ENCODE results near the gene CEMIP2.

Gene CEMIP2

DNA sequence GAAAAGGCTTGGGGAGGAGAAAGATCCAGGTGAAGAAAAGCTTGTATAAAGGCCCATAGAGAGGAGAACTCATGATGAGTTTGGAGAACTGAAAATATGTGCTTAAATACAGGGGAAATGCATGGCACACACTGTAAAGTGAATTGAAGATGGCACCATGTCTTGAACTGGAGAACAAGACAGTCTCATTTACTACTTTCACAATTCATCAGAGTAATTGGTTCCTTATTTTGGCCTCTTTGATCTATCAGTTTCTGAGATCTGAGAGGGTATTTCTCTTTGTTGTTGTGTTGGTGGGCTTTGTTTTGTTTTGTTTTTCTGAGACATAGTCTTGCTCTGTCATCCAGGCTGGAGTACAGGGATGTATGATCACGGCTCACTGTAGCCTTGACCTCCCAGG lies 98.2 kb downstream of the CEMIP2 start:
- Histone ChIP-seq H3K27me3 (replicated peaks in 2 of 5; ENCODE audit: control insufficient read depth in 4 of 5, insufficient read depth in 5 of 5, low read length in 4 of 5) (no peaks in the 10 kb centered on the region), H3K27ac (ENCODE audit: insufficient read depth in 1 of 2, low read depth in 1 of 2, low read length in 2 of 2, poor library complexity in 1 of 2, severe bottlenecking in 2 of 2) (no peak overlapping the region), H3K9me3 (ENCODE audit: control extremely low read depth in 1 of 5, control insufficient read depth in 4 of 5, insufficient read depth in 2 of 5, low read depth in 1 of 5, low read length in 4 of 5) (no peaks in the 10 kb centered on the region), H3K4me3 (ENCODE audit: control insufficient read depth in 1 of 7, extremely low read depth in 1 of 7, insufficient read depth in 4 of 7, low read depth in 2 of 7, low read length in 6 of 7) (no peak overlapping the region), H3K4me1 (ENCODE audit: control extremely low read depth in 1 of 4, control insufficient read depth in 4 of 4, insufficient read depth in 4 of 4, low read length in 3 of 4) (peaks cover 0 to 6% (median 3%) of the 10 kb centered on the region in 4 experiments), H3K36me3 (ENCODE audit: control insufficient read depth in 4 of 4, insufficient read depth in 4 of 4, low read length in 3 of 4) (no peaks in the 10 kb centered on the region)
- DNase-seq = no peak
- ChIA-PET CTCF (interaction anchor here (1.3 kb wide), 2 partner anchors 15 kb away, joined by 4 read pairs; no protein-coding TSS in a partner anchor), POLR2A (no interaction called here)
- 100% methylated on average over 1 of the region's 1 CpG for WGBS (ENCODE audit: insufficient coverage)

DNA sequence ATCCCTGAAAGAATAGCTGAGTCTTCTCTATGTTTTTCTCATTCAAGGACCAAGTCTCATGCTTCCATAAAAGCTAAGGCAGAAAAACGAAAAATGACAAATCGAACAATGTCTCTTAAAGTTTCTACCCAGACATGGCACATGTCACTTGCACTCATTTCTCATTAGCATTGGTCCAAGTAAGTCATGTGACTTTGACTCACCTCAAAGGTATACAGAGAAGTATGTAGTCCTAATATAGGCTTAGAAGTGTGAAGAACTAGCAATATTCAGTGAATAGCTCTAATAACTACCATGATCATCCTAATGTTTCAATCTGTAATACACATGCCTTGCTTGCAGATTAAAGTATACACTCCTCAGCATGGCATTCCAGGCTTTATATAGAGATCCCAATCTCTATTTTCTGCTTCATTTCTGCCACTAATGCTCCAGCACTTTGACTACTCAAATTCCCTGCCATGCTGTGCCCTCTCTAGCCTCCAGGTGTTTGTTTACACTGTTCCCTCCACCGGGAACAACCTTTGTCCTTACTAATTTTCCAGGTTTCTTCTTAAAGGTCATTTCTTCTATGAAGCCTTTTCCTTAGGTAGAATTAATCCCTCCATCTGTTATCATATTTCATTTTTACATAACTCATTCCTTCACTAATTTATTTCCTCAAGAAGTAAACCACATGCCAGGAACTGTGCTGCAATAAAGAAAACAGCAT lies 98.9 kb downstream of the CEMIP2 start:
- Histone ChIP-seq H3K36me3 (ENCODE audit: control insufficient read depth in 4 of 4, insufficient read depth in 4 of 4, low read length in 3 of 4) (no peaks in the 10 kb centered on the region), H3K4me1 (ENCODE audit: control extremely low read depth in 1 of 4, control insufficient read depth in 4 of 4, insufficient read depth in 4 of 4, low read length in 3 of 4) (peaks cover 0 to 6% (median 3%) of the 10 kb centered on the region in 4 experiments), H3K27me3 (replicated peaks in 2 of 5; ENCODE audit: control insufficient read depth in 4 of 5, insufficient read depth in 5 of 5, low read length in 4 of 5) (no peaks in the 10 kb centered on the region), H3K9me3 (ENCODE audit: control extremely low read depth in 1 of 5, control insufficient read depth in 4 of 5, insufficient read depth in 2 of 5, low read depth in 1 of 5, low read length in 4 of 5) (no peaks in the 10 kb centered on the region), H3K27ac (ENCODE audit: insufficient read depth in 1 of 2, low read depth in 1 of 2, low read length in 2 of 2, poor library complexity in 1 of 2, severe bottlenecking in 2 of 2) (no peak overlapping the region), H3K4me3 (ENCODE audit: control insufficient read depth in 1 of 7, extremely low read depth in 1 of 7, insufficient read depth in 4 of 7, low read depth in 2 of 7, low read length in 6 of 7) (no peak overlapping the region)
- ChIA-PET CTCF (interaction anchor here (1.3 kb wide), 1 partner anchor 15 kb away, joined by 4 read pairs; no protein-coding TSS in a partner anchor), POLR2A (no interaction called here)
- DNase-seq = no peak
- WGBS (ENCODE audit: insufficient coverage) = 94% methylated on average over 3 of the region's 3 CpGs

DNA sequence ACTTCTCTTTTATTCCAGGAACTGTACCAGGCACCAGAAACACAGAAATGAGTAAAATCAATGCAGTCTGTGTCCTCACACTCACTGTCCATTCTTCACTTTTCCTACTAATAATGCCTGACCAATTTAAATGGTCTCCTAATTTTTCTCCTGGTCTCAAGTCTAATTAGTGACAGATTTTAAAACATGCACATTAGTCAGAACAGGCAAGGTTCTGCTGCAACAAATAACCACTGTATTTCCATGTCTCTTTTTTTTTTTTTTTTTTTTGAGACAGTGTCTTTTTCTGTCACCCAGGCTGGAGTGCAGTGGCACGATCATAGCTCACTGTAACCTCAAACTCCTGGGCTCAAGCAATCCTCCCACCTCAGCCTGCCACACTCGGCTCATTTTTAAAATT lies 99.6 kb downstream of the CEMIP2 start:
- 100% methylated on average over 2 of the region's 2 CpGs for WGBS (ENCODE audit: insufficient coverage)
- peaks cover 0 to 6% (median 3%) of the 10 kb centered on the region in 4 experiments for H3K4me1 ChIP-seq (ENCODE audit: control extremely low read depth in 1 of 4, control insufficient read depth in 4 of 4, insufficient read depth in 4 of 4, low read length in 3 of 4)
- no peak overlapping the region for H3K27ac ChIP-seq (ENCODE audit: insufficient read depth in 1 of 2, low read depth in 1 of 2, low read length in 2 of 2, poor library complexity in 1 of 2, severe bottlenecking in 2 of 2)
- POLR2A ChIA-PET = no interaction called here
- H3K4me3 ChIP-seq (ENCODE audit: control insufficient read depth in 1 of 7, extremely low read depth in 1 of 7, insufficient read depth in 4 of 7, low read depth in 2 of 7, low read length in 6 of 7) = no peak overlapping the region
- H3K9me3 ChIP-seq (ENCODE audit: control extremely low read depth in 1 of 5, control insufficient read depth in 4 of 5, insufficient read depth in 2 of 5, low read depth in 1 of 5, low read length in 4 of 5) = no peaks in the 10 kb centered on the region
- no peak for DNase-seq
- no peaks in the 10 kb centered on the region for H3K27me3 ChIP-seq (replicated peaks in 2 of 5; ENCODE audit: control insufficient read depth in 4 of 5, insufficient read depth in 5 of 5, low read length in 4 of 5)
- CTCF ChIA-PET = no interaction called here
- no peaks in the 10 kb centered on the region for H3K36me3 ChIP-seq (ENCODE audit: control insufficient read depth in 4 of 4, insufficient read depth in 4 of 4, low read length in 3 of 4)

DNA sequence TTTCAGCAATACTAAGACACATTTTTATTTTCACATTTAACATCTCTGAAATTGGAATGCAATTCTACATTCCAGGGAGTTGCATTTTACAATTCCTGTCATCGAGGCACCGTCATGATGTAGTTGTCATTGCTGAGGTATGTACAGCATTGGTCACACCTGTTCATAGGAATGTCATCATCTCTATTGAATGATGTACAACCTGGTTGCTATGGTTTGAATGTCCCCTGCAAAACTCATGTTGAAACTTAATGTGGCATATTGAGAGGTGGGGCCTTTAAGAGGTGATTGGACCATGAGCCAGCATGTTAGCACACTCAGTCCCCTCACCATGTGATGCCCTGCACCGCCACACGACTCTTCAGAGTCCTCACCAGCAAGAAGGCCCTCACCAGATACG lies 103.1 kb downstream of the CEMIP2 start:
- no peaks in the 10 kb centered on the region for H3K36me3 ChIP-seq (ENCODE audit: control insufficient read depth in 4 of 4, insufficient read depth in 4 of 4, low read length in 3 of 4)
- H3K27ac ChIP-seq (ENCODE audit: insufficient read depth in 1 of 2, low read depth in 1 of 2, low read length in 2 of 2, poor library complexity in 1 of 2, severe bottlenecking in 2 of 2) = no peak overlapping the region
- 91% methylated on average over 5 of the region's 5 CpGs for WGBS (ENCODE audit: insufficient coverage)
- no peaks in the 10 kb centered on the region for H3K4me1 ChIP-seq (ENCODE audit: control extremely low read depth in 1 of 4, control insufficient read depth in 4 of 4, insufficient read depth in 4 of 4, low read length in 3 of 4)
- H3K4me3 ChIP-seq (ENCODE audit: control insufficient read depth in 1 of 7, extremely low read depth in 1 of 7, insufficient read depth in 4 of 7, low read depth in 2 of 7, low read length in 6 of 7) = no peak overlapping the region
- DNase-seq = no peak
- POLR2A ChIA-PET = no interaction called here
- CTCF ChIA-PET = no interaction called here
- H3K27me3 ChIP-seq (replicated peaks in 2 of 5; ENCODE audit: control insufficient read depth in 4 of 5, insufficient read depth in 5 of 5, low read length in 4 of 5) = no peaks in the 10 kb centered on the region
- no peaks in the 10 kb centered on the region for H3K9me3 ChIP-seq (ENCODE audit: control extremely low read depth in 1 of 5, control insufficient read depth in 4 of 5, insufficient read depth in 2 of 5, low read depth in 1 of 5, low read length in 4 of 5)

DNA sequence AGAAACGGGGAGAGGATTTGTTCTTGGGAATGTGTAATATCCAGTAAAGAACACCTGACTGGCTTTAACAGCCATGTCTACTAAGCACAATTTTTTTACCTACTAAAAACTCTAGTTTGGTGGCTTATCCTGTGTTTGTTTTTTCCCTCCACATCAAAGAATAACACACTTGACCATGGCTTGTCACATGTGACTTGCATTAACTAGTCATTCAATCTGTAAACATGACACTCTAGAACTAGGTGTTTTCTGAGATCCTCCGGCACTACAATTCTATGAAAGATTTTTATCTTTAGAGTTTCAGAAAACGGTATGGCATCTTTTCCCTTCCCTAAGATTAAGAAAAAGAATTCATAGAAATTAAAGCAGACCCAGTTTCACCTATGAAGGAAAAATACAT lies 103.7 kb downstream of the CEMIP2 start:
- POLR2A ChIA-PET = no interaction called here
- H3K4me3 ChIP-seq (ENCODE audit: control insufficient read depth in 1 of 7, extremely low read depth in 1 of 7, insufficient read depth in 4 of 7, low read depth in 2 of 7, low read length in 6 of 7) = no peak overlapping the region
- no peaks in the 10 kb centered on the region for H3K27me3 ChIP-seq (replicated peaks in 2 of 5; ENCODE audit: control insufficient read depth in 4 of 5, insufficient read depth in 5 of 5, low read length in 4 of 5)
- CTCF ChIA-PET = no interaction called here
- WGBS (ENCODE audit: insufficient coverage) = 100% methylated on average over 1 of the region's 3 CpGs
- no peaks in the 10 kb centered on the region for H3K9me3 ChIP-seq (ENCODE audit: control extremely low read depth in 1 of 5, control insufficient read depth in 4 of 5, insufficient read depth in 2 of 5, low read depth in 1 of 5, low read length in 4 of 5)
- no peaks in the 10 kb centered on the region for H3K36me3 ChIP-seq (ENCODE audit: control insufficient read depth in 4 of 4, insufficient read depth in 4 of 4, low read length in 3 of 4)
- no peaks in the 10 kb centered on the region for H3K4me1 ChIP-seq (ENCODE audit: control extremely low read depth in 1 of 4, control insufficient read depth in 4 of 4, insufficient read depth in 4 of 4, low read length in 3 of 4)
- H3K27ac ChIP-seq (ENCODE audit: insufficient read depth in 1 of 2, low read depth in 1 of 2, low read length in 2 of 2, poor library complexity in 1 of 2, severe bottlenecking in 2 of 2) = no peak overlapping the region
- no peak for DNase-seq

DNA sequence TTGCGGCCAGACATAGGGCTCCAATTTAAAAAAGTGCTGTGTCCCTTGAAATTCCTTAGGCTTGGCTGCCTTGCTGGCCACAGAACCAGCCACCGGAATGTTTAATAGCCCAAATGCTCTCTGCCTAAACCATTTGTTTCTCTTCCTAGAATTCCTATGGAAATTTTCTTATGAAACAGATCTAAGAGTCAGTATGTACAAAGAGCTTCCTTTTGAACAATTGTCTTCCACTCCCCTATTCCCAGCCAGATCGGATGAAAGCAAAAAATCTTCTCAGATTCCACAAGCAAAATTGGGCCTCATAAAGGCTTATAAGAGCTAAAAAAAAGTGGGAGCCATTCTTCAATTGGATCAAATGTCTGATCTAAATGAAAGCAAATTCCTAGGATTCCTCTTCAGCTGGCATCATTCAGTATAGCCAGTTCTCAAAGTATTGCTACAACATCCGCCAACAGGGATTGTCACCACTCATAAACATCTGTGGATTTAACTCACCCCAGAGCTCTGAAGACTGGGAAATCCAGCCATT lies 104.3 kb downstream of the CEMIP2 start:
- H3K4me1 ChIP-seq (ENCODE audit: control extremely low read depth in 1 of 4, control insufficient read depth in 4 of 4, insufficient read depth in 4 of 4, low read length in 3 of 4) = no peaks in the 10 kb centered on the region
- POLR2A ChIA-PET = no interaction called here
- DNase-seq = no peak
- 100% methylated on average over 1 of the region's 4 CpGs for WGBS (ENCODE audit: insufficient coverage)
- CTCF ChIA-PET = no interaction called here
- no peak overlapping the region for H3K4me3 ChIP-seq (ENCODE audit: control insufficient read depth in 1 of 7, extremely low read depth in 1 of 7, insufficient read depth in 4 of 7, low read depth in 2 of 7, low read length in 6 of 7)
- no peaks in the 10 kb centered on the region for H3K36me3 ChIP-seq (ENCODE audit: control insufficient read depth in 4 of 4, insufficient read depth in 4 of 4, low read length in 3 of 4)
- H3K27ac ChIP-seq (ENCODE audit: insufficient read depth in 1 of 2, low read depth in 1 of 2, low read length in 2 of 2, poor library complexity in 1 of 2, severe bottlenecking in 2 of 2) = no peak overlapping the region
- no peaks in the 10 kb centered on the region for H3K27me3 ChIP-seq (replicated peaks in 2 of 5; ENCODE audit: control insufficient read depth in 4 of 5, insufficient read depth in 5 of 5, low read length in 4 of 5)
- no peaks in the 10 kb centered on the region for H3K9me3 ChIP-seq (ENCODE audit: control extremely low read depth in 1 of 5, control insufficient read depth in 4 of 5, insufficient read depth in 2 of 5, low read depth in 1 of 5, low read length in 4 of 5)

DNA sequence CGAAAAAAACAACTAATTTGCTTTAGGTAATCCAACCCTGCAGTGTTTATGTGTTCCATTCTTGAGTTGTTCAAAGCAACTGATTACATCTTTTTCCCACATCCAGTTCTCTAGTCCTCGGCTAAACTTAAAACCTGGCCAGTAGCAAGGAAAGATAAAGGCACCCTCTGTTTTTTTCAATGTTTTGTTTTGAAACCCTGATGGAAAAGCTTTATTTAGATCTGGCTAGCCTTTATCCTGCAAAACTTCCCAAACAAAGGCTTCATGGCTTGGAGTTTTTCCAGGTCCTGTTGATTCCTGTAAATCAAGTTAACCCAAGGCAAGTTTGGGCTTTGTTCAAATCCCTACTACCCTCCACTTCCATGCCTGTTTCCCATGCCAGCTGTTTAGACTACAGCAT lies 105.1 kb downstream of the CEMIP2 start:
- ChIA-PET POLR2A (no interaction called here), CTCF (no interaction called here)
- H3K27ac ChIP-seq (ENCODE audit: insufficient read depth in 1 of 2, low read depth in 1 of 2, low read length in 2 of 2, poor library complexity in 1 of 2, severe bottlenecking in 2 of 2) = no peak overlapping the region
- no peaks in the 10 kb centered on the region for H3K9me3 ChIP-seq (ENCODE audit: control extremely low read depth in 1 of 5, control insufficient read depth in 4 of 5, insufficient read depth in 2 of 5, low read depth in 1 of 5, low read length in 4 of 5)
- H3K4me3 ChIP-seq (ENCODE audit: control insufficient read depth in 1 of 7, extremely low read depth in 1 of 7, insufficient read depth in 4 of 7, low read depth in 2 of 7, low read length in 6 of 7) = no peak overlapping the region
- H3K36me3 ChIP-seq (ENCODE audit: control insufficient read depth in 4 of 4, insufficient read depth in 4 of 4, low read length in 3 of 4) = no peaks in the 10 kb centered on the region
- no peaks in the 10 kb centered on the region for H3K4me1 ChIP-seq (ENCODE audit: control extremely low read depth in 1 of 4, control insufficient read depth in 4 of 4, insufficient read depth in 4 of 4, low read length in 3 of 4)
- DNase-seq = no peak
- WGBS (ENCODE audit: insufficient coverage) = no CpG with 5 or more reads among the region's 2 CpGs
- no peaks in the 10 kb centered on the region for H3K27me3 ChIP-seq (replicated peaks in 2 of 5; ENCODE audit: control insufficient read depth in 4 of 5, insufficient read depth in 5 of 5, low read length in 4 of 5)

Measured in common myeloid progenitor, CD34-positive (primary cell).